ENCODE results near the gene SSH2.

GRCh38 chr17:29880031-29880430 lies 50.0 kb downstream of the SSH2 start:
- TF ChIP-seq CTCF (IDR thresholded peaks at IDR 0.05) (no peak), EZH2 (IDR thresholded peaks at IDR 0.05; ENCODE audit: borderline replicate concordance, insufficient read depth, low read depth, low read length, poor library complexity, severe bottlenecking) (no peak)

Data from B cell (primary cell).